GM12891 (cell line): ENCODE data around the gene HCN4.
A peak's percentile ranks its signal among the peaks of the same experiment; 100 is the strongest.

Experiments used
- DNase-seq: peaks from one replicate; pipeline ENCODE4 v3.0.0; 2011; ENCODE audit warnings: low spot score; ENCODE audit not compliant: insufficient read length
- FAIRE-seq: peaks from 2 replicates; lab custom pipeline; 2011; peaks lifted over from hg19 to GRCh38; lab: Jason Lieb, UNC
- PAX5 ChIP-seq: IDR thresholded peaks from 2 replicates; pipeline ENCODE4 v1.6.1; 2011; ENCODE audit warnings: low read length, moderate library complexity, mild to moderate bottlenecking; ENCODE audit not compliant: insufficient read depth, severe bottlenecking
- POLR2A ChIP-seq: IDR thresholded peaks from 2 replicates; pipeline ENCODE4 v1.6.1; 2011; ENCODE audit warnings: low read depth, low read length, control low read depth
- POLR2AphosphoS5 ChIP-seq: IDR thresholded peaks from 2 replicates; pipeline ENCODE4 v1.6.1; 2011; ENCODE audit warnings: low read depth, low read length, control low read depth
- POU2F2 ChIP-seq: IDR thresholded peaks from 2 replicates; pipeline ENCODE4 v1.6.1; 2011; ENCODE audit warnings: low read depth, mild to moderate bottlenecking, control low read depth, low read length, moderate library complexity
- SPI1 ChIP-seq: IDR thresholded peaks from 2 replicates; pipeline ENCODE4 v1.6.1; 2011; ENCODE audit warnings: low read depth, low read length, control low read depth
- TAF1 ChIP-seq: IDR thresholded peaks from 2 replicates; pipeline ENCODE4 v1.6.1; 2011; ENCODE audit warnings: low read depth, low read length, control low read depth

Gene HCN4

DNA sequence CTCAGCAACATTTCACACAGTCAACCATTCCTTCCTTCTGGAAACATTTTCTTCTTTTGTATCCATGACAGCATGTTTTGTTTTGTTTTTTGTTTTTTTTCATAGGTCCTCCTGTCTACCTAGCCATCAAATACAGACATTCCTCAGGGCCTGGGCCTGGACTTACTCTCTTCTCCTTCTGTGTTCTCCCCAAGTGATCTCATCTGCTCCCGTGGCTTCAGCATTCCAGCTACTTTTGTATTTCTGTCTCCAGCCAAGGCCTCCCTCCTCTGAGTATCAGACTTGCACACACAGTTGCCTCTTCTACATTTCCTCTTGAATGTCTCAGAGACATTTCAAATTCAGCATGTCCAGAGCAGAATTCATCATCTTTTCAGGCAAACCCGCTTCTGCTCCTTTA is 82.4 kb downstream of the HCN4 start:
- TF ChIP-seq POLR2AphosphoS5 = no peak
- TF ChIP-seq PAX5 = no peak
- FAIRE-seq = no peak
- DNase-seq = no peak

DNA sequence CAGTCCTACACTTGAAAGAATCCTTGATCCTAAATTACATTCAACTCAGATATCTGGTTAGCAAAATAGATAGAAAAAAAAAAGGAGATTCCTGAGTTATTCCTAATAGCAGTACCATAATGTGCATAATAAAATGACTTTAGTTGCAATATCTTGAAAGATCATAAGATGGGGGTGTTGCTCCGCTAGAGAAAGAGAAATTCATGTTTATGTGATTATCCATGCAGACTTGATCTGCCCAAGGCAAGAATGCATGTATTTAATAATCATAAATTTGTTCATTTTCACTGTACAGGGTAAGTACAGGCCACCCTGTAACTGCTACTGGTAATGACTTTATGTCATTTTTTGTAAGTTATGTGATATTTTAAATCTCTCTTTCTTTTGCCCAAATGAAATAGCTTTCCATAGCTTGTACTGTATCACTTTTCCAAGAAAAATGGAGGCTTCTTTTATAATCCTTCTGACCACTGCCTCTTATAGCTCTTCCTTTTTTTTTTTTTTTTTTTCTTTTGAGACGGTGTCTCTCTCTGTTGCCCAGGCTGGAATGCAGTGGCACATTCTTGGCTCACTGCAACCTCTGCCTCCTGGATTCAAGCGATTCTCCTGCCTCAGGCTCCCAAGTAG is 84.6 kb downstream of the HCN4 start:
- FAIRE-seq = no peak
- TF ChIP-seq SPI1 (no peak), TAF1 (no peak), POLR2A (no peak), POU2F2 (no peak), PAX5 (no peak), POLR2AphosphoS5 (no peak)
- DNase-seq = no peak

DNA sequence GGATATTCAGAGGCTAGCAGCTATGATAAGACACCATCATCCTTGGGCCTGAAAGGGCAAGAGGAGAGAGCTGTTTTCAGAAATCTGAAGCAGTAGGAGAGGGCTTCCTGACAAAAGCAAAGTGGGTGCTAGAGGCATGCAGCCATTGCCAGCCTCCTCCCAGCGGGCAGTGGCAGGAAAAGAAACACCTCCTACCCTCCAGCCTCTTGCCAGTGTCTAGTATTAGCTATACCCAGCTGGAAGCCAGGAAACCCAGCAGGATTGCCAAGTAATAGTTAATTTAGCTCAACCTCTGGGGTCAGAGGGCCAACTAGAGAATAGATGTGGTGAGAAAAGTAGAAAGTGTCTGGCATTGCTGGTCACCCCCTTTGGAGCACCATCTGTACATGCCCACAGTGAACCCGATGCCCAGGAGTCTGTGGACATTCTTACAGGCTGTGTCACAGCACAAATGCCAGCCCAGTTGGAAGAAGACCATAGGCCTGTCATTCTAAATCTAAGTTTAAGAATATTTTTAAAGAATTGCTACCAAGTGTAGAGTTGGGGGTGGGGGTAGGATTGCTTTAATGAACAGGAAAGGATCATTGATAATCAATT is 85.3 kb downstream of the HCN4 start:
- no peak for TF ChIP-seq PAX5
- TF ChIP-seq POU2F2 = no peak
- TF ChIP-seq POLR2AphosphoS5 = no peak
- TF ChIP-seq TAF1 = no peak
- no peak for TF ChIP-seq POLR2A
- TF ChIP-seq SPI1 = no peak
- DNase-seq = no peak
- FAIRE-seq = no peak

DNA sequence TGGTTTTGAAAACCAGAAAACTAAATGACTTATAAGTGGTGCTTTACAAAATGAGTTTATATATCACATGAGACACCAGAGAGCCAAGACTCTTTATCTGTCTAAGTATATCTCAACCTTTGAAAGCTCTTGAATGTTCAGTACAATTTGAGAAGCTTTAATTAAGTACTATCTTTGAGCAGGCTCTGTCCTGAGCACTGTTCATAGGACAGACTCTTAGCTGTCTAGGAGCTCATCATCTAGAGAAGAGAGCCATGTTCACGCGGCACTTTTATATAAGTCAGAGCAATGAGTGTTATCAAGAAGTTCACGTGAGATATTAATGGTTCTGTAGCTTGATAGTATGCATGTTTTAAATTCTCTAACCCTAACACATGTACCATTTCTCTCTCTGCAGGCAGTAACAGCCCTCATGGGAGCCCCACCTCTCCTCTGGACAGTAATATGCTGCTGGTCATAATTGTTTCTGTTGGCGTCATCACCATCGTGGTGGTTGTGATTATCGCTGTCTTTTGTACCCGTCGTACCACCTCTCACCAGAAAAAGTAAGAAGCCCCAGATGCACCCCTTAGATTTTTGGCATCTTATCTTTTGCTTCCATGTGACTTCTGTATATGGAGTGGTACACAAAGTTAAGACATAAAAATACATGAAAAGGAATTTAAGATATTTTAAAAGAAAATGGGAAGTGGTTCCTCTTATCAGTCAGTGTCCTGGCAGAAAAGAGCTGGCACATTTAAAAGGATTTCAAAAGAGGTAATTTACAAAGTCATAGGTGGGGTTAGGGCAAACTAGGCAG is 86.0 kb downstream of the HCN4 start:
- no peak for TF ChIP-seq PAX5
- TF ChIP-seq POLR2A = no peak
- no peak for TF ChIP-seq TAF1
- TF ChIP-seq POU2F2 = no peak
- TF ChIP-seq SPI1 = no peak
- TF ChIP-seq POLR2AphosphoS5 = no peak
- no peak for FAIRE-seq

DNA sequence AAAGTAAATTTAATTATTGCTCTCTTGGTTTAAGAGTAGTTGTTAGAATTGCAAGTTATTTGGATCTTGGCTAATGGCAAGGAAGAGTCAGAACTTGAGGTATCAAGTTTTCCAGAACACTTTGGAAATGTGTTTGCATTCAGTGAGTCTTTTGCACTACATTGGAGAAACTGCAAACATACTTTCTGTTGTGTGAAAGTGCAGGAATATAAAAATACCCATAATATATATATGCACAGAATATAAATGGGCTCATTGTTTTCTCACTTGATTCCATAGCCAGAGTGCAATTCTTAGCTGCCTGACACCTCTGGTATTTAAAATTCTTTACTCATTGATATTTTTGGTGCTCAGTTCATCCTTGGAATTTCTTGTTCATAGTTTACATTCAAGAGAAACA is 92.9 kb downstream of the HCN4 start:
- DNase-seq (no peak), FAIRE-seq (no peak)
- no peak for TF ChIP-seq SPI1
- TF ChIP-seq POLR2AphosphoS5 = no peak
- TF ChIP-seq POLR2A = no peak

More for the DNA sequence above, 86.0 kb downstream of the HCN4 start:
- DNase-seq = no peak

DNA sequence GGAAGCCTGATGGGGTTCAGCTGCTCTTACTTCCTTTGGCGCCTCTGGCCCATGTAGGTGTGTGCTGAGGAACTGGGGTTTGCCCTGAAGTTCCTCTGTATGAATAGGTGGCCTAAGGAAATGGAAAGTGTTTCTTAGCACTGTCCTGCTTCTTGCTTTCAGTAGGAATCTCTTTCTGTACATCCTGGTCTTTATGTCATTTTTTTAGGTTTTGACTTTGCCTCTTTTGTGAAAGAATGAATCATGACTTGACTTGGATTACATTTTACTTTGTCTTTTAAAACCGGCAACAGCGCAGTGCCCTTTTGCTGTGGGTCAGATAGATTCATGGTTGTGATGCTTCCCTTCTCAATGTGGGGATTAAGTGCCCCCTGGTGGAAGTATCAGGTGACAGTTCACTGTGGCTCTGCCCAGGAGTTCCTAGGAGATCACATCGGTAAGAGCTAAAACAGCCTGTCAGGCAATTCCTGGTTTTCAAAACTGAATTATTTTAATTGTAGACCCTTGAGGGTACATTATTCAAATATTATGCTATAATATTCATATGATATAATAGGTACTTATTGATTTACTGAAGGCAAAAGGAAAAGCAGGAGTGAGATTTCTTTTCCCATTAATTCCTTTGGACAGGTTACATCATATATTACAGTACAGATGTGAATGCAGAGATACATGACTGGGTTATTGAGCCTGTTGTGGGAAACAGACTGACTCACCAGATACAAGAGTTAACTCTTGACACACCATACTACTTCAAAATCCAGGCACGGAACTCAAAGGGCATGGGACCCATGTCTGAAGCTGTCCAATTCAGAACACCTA is 95.4 kb downstream of the HCN4 start:
- TF ChIP-seq SPI1 (no peak), POLR2AphosphoS5 (no peak), PAX5 (no peak), POLR2A (no peak), TAF1 (no peak), POU2F2 (no peak)
- FAIRE-seq = peak; percentile 71
- DNase-seq = peak; percentile 30

DNA sequence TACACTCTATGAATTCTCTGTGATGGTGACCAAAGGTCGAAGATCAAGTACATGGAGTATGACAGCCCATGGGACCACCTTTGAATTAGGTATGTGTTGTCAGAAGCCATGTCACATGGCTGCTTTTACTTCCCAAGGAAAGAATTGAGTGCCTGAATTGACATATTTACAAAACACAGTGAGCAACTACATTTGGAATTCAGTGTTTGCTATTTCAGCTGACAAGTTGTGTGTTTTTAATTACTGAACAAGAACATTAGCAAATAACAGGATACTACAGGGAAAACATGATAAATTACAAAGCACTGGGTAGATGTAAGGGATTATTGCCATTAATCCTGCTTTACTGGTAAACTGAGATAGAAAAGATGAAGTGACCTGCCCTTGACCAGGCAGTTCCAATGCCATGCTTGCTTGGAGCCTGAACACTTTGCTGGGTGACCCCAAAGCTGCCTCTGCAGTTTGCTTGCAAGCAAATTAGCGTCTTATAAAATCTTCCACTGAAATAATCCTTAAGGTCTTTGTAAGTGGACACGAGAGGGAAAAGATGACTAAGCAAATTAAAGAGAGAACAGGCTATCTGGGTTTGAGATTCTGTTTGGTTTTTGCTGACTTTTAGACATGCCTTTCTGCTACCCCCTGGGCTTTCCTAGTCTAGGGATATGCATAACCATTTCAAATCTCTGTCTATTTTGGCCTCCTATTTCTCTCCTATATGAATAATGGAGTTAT is 98.2 kb downstream of the HCN4 start:
- TF ChIP-seq POU2F2 (no peak), SPI1 (no peak), POLR2A (no peak), PAX5 (no peak), POLR2AphosphoS5 (no peak), TAF1 (no peak)
- no peak for DNase-seq
- no peak for FAIRE-seq
